ENCODE results near the gene SIX5. TPM values are rescaled to one million over a fixed set of nuclear protein-coding genes. Genes with fewer than 3 reads are reported as not detected.

The SIX5 gene
- total RNA-seq, 1 donor from 2014 or later = 4.0 TPM

GRCh38 chr19:45777395-45777961 lies 8.4 kb upstream of the SIX5 start:
- no peak for DNase-seq (ENCODE audit: low read depth in 2 of 2)

GRCh38 chr19:45774765-45775164 lies 5.7 kb upstream of the SIX5 start:
- DNase-seq (ENCODE audit: low read depth in 2 of 2) = no peak

GRCh38 chr19:45773384-45773783 lies 4.3 kb upstream of the SIX5 start:
- DNase-seq (ENCODE audit: low read depth in 2 of 2) = no peak

GRCh38 chr19:45772912-45773311 lies 3.9 kb upstream of the SIX5 start:
- DNase-seq (ENCODE audit: low read depth in 2 of 2) = no peak

- DNase-seq (ENCODE audit: low read depth in 2 of 2) = no peak
These were observed 3.2 kb upstream of the SIX5 start for GRCh38 chr19:45772130-45772840.

GRCh38 chr19:45771311-45771933 lies 2.4 kb upstream of the SIX5 start:
- no peak for DNase-seq (ENCODE audit: low read depth in 2 of 2)

GRCh38 chr19:45770192-45771101 lies 1.4 kb upstream of the SIX5 start:
- peak; percentile 96 to 100 for DNase-seq (ENCODE audit: low read depth in 2 of 2)

GRCh38 chr19:45769821-45770191 lies 754 bp upstream of the SIX5 start:
- no peak for DNase-seq (ENCODE audit: low read depth in 2 of 2)

- DNase-seq (ENCODE audit: low read depth in 2 of 2) = peak in 1 of 2 donors; percentile 43
These were observed 433 bp downstream of the SIX5 start for GRCh38 chr19:45768655-45768983.

GRCh38 chr19:45767881-45768654 lies 984 bp downstream of the SIX5 start:
- peak in 1 of 2 donors; percentile 70 for DNase-seq (ENCODE audit: low read depth in 2 of 2)

GRCh38 chr19:45767410-45767880 lies 1.6 kb downstream of the SIX5 start:
- peak in 1 of 2 donors; percentile 77 for DNase-seq (ENCODE audit: low read depth in 2 of 2)

- DNase-seq (ENCODE audit: low read depth in 2 of 2) = peak in 1 of 2 donors; percentile 16
These were observed 2.1 kb downstream of the SIX5 start for GRCh38 chr19:45766869-45767346.

- DNase-seq (ENCODE audit: low read depth in 2 of 2) = no peak
These were observed 2.7 kb downstream of the SIX5 start for GRCh38 chr19:45766296-45766868.

GRCh38 chr19:45765702-45766295 lies 3.3 kb downstream of the SIX5 start:
- no peak for DNase-seq (ENCODE audit: low read depth in 2 of 2)

GRCh38 chr19:45764945-45765701 lies 3.9 kb downstream of the SIX5 start:
- DNase-seq (ENCODE audit: low read depth in 2 of 2) = no peak

- no peak for DNase-seq (ENCODE audit: low read depth in 2 of 2)
These were observed 4.6 kb downstream of the SIX5 start for GRCh38 chr19:45764475-45764874.

- DNase-seq (ENCODE audit: low read depth in 2 of 2) = no peak
These were observed 5.3 kb downstream of the SIX5 start for GRCh38 chr19:45763691-45764294.

- DNase-seq (ENCODE audit: low read depth in 2 of 2) = no peak
These were observed 6.0 kb downstream of the SIX5 start for GRCh38 chr19:45762870-45763631.

Measured in dermis microvascular lymphatic vessel endothelial cell (primary cell).